ENCODE measurements around the gene KLRC4. TPM values are rescaled to one million over a fixed set of nuclear protein-coding genes. Genes with fewer than 3 reads are reported as not detected.

The KLRC4 gene
- total and polyA plus RNA-seq, 2 experiments from 2014 or later: not detected

GRCh38 chr12:10358969-10359368, 50.6 kb downstream of the KLRC4 start (continued):
- TF ChIP-seq REST (IDR thresholded peaks at IDR 0.05; ENCODE audit: unreplicated experiment): no peak
- no peak for TF ChIP-seq CTCF (conservative IDR thresholded peaks at IDR 0.05; ENCODE audit: low read depth in 2 of 2)
- TF ChIP-seq NANOG (IDR thresholded peaks at IDR 0.05; ENCODE audit: borderline replicate concordance): no peak
- TF ChIP-seq ZNF114 (CRISPR knock-in tag; IDR thresholded peaks at IDR 0.05): no peak

- H3K36me3 ChIP-seq (ENCODE audit: insufficient read depth): no peaks in the 10 kb centered on the region
- Mint-ChIP-seq H3K4me3 (no peak overlapping the region), H3K9me3 (peaks cover 21% of the 10 kb centered on the region), H3K36me3 (ENCODE audit: low read depth) (peaks cover 29% of the 10 kb centered on the region; the same call in 2 of the 3 replicates), H3K4me1 (peaks cover 30% of the 10 kb centered on the region), H3K27me3 (ENCODE audit: insufficient read depth, low read depth, poor library complexity) (peaks cover 7% of the 10 kb centered on the region), H3K27ac (no peak overlapping the region)
- no peaks in the 10 kb centered on the region for H3K27me3 ChIP-seq (ENCODE audit: insufficient read depth)
- no peak overlapping the region for H3K4me3 ChIP-seq
- 0 out of 2 replicates have a peak overlapping the region, but pooled peaks have one; percentile 9 for H2AFZ ChIP-seq
- H3K27ac ChIP-seq (ENCODE audit: low read depth): no peak overlapping the region
- no peak for ATAC-seq
- no peaks in the 10 kb centered on the region for H3K9me2 ChIP-seq (ENCODE audit: insufficient read depth)
- peaks cover 25% of the 10 kb centered on the region for H3K4me1 ChIP-seq (ENCODE audit: insufficient read depth)
- H3K79me2 ChIP-seq (replicated peaks; ENCODE audit: insufficient read depth): no peaks in the 10 kb centered on the region
- no peak for DNase-seq (ENCODE audit: low spot score)
- no peaks in the 10 kb centered on the region for H4K20me1 ChIP-seq (replicated peaks; ENCODE audit: insufficient read depth)
- H3K4me2 ChIP-seq: no peak overlapping the region
- H3F3A ChIP-seq (replicated peaks; ENCODE audit: low read depth): no peaks in the 10 kb centered on the region
- TF ChIP-seq CTCF (conservative IDR thresholded peaks at IDR 0.05; ENCODE audit: low read depth in 2 of 2) (no peak), JUNB (IDR thresholded peaks at IDR 0.05; ENCODE audit: unreplicated experiment) (no peak), EZH2 (IDR thresholded peaks at IDR 0.05; ENCODE audit: low read depth, unreplicated experiment) (no peak), ETS1 (IDR thresholded peaks at IDR 0.05) (no peak), ZNF114 (CRISPR knock-in tag; IDR thresholded peaks at IDR 0.05) (no peak), ZNF462 (CRISPR knock-in tag; IDR thresholded peaks at IDR 0.05) (no peak)
These were observed 51.4 kb downstream of the KLRC4 start for GRCh38 chr12:10358131-10358530.

Measured in GM23338 (cell line).